Measurements from ENCODE around the gene SLC24A1. TPM values are rescaled to one million over a fixed set of nuclear protein-coding genes. Genes with fewer than 3 reads are reported as not detected.

The SLC24A1 gene
- total RNA-seq, 1 donor from 2014 or later: 3.4 TPM

DNA sequence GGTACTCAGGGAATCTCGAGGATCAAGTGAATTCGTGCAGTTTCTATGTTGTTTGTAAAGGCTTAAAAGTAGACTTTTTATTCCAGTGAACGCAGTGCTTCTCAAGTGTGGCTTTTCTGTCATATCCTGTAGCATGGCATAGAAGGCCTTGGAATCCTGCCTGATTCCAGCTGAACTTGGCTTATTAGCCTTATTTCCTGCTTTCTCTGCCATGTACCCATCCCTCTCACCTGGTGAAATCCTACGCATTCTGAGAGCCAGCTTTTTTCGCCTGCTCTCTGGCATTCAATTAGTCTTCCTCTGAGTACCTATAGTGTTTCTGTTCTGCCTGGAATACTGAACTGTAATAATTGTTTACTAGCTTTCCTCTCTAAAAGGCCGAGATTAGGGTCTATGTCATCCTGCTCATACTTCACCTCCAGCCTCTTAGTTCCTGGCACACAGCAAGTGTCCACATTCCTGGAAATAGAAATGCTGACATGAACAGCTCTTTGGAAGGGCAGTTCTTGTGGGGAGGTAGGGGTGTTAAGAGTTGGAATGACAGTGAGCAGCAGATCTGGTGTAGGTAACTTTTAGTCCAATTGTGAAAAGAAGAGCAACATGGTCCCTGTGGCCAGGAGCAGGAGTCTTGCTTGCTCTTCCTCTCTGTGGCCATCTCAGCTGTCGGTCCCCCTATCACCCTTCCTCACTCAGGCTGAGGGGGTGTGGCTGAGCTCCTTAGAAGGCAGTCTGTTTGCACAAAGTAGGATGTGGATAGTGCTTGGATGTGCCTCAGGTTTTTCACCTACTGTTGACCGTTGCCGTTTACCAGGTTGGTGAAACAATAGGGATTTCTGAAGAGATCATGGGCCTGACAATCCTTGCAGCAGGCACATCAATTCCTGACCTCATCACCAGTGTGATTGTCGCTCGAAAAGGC lies 30.4 kb downstream of the SLC24A1 start:
- intact Hi-C loops (cut with micrococcal nuclease): no loop called here

DNA sequence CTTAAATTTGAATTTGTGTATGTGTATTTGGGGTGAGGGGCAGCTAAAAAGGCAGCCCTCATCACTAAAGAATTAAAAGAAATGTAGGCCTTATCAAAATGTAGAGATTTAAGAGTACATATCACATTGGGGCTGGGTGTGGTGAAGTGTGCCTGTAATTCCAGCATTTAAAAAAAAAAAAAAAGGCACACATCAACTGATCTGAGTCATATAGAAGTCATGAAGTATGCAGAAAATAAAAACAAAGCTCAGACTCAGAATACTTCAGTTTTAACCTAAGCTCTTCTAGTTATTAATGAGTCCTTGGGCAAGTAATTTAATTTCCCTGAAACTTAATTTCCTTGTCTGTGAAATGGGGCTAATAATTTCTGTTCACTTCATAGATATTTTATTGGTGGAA lies 31.6 kb downstream of the SLC24A1 start:
- intact Hi-C loops (cut with micrococcal nuclease): no loop called here

DNA sequence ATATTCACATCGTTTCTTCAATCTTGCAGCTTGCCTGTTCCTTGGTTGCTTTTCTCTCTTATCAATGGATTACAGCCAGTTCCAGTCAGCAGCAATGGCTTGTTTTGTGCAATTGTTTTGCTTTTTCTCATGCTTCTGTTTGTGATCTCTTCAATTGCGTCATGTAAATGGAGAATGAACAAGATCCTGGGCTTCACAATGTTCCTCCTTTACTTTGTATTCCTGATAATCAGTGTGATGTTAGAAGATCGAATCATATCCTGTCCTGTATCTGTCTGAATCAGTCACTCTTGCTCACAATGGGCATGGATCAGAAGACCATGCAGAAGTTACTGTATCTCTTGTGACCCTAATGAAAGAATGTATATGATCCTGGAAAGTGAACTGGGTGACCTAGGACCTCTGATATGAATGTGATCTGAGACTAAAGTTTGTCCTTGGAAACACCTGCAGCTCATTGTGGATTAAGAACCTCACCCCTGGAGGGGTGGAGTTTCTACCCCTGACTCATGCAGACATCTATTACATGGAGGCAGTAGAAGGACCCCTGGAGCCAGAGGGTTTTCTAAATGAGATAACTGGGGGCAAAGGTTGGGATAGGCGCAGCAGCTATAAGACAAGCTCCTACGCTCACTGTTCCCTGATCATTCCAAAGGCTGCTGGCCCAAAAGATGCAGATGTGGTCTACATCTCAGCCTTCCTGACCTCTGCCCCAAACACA lies 32.2 kb downstream of the SLC24A1 start:
- intact Hi-C loops (cut with micrococcal nuclease): no loop called here

- intact Hi-C loops (cut with micrococcal nuclease): no loop called here
These were observed 33.3 kb downstream of the SLC24A1 start for GRCh38 chr15:65655026-65655425.

GRCh38 chr15:65655457-65655856 lies 33.7 kb downstream of the SLC24A1 start:
- intact Hi-C loops (cut with micrococcal nuclease): no loop called here

GRCh38 chr15:65659502-65660052 lies 37.8 kb downstream of the SLC24A1 start:
- intact Hi-C loops (cut with micrococcal nuclease): no loop called here

DNA sequence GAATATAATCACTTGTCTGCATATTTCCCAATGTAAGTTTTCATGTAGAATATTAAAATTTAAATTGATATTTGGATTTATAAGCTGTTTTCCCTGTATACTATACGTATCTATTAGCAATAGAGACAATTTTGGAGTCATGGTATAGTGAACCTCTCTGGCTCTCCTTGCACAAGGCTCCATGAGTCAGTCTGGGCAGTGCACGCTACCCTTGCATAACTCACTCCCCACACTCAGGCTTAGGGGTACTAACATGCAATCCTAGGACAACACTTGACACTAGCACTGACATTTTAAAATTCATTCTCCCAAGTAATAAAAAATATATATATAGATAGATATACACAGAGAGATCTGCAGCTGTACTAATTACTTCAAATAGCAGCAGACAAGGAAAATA lies 39.2 kb downstream of the SLC24A1 start:
- intact Hi-C loops (cut with micrococcal nuclease): no loop called here

- intact Hi-C loops (cut with micrococcal nuclease): no loop called here
These were observed 41.8 kb downstream of the SLC24A1 start for GRCh38 chr15:65663521-65663920.

- intact Hi-C loops (cut with micrococcal nuclease): no loop called here
These were observed 44.5 kb downstream of the SLC24A1 start for GRCh38 chr15:65666257-65666656.

GRCh38 chr15:65675551-65675950 lies 53.8 kb downstream of the SLC24A1 start:
- intact Hi-C loops (cut with micrococcal nuclease): no loop called here

- intact Hi-C loops (cut with micrococcal nuclease): no loop called here
These were observed 54.4 kb downstream of the SLC24A1 start for GRCh38 chr15:65676123-65676522.

DNA sequence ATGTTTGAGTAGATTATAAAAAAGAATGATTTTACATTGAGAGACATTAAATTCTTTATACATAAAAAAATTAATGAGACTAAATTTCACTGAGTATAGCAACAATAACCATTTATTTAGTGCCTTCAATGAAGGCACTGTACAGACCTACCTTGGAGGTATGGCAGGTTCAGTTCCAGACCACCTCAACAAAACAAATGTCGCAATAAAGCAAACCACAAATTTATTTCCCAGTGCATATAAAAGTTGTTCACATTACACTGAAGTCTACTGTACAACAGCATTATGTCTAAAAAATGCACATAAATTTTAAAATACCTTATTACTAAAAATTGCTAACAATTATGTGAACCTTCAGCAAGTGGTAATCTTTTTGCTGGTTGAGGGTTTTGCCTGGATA lies 58.8 kb downstream of the SLC24A1 start:
- intact Hi-C loops (cut with micrococcal nuclease): no loop called here

DNA sequence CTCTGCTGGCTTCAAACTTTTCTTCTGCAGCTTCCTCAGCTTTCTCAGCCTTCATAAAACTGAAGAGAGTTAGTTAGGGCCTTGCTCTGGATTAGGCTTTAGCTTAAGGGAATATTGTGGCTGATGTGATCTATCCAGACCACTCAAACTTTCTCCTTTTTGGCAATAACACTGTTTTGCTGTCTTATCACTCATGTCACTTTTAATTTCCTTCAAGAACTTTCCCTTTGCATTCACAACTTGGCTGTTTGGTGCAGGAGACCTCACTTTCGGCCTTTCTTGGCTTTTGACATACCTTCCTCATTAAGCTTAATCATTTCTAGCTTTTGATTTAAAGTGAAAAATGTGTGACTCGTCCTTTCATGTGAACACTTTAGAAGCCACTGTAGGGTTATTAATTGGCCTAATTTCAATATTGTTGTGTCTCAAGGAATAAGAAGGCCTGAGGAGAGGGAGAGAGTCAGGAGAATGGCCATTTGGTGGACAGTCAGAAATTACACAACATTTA lies 60.7 kb downstream of the SLC24A1 start:
- intact Hi-C loops (cut with micrococcal nuclease): no loop called here

GRCh38 chr15:65688462-65688861 lies 66.7 kb downstream of the SLC24A1 start:
- intact Hi-C loops (cut with micrococcal nuclease): no loop called here

GRCh38 chr15:65690173-65690572 lies 68.4 kb downstream of the SLC24A1 start:
- intact Hi-C loops (cut with micrococcal nuclease): no loop called here

DNA sequence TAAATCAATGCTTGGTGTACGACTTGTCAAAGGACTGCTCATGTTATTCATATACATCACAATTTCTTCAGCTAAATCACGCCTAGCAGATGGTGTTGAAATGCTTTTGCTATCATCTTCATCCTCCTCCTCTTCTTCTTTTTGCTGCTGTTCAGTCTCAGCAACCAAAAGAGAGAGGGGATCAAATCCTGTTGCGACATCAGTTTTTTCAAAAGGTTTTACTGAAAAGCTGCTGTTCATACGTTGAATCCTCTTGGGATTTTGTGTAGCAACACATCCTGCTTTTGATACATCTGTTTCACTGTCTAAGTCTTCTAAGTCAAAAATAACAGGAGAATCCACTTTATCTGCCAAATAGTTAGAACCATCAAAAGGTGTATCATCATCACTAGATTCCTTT lies 69.0 kb downstream of the SLC24A1 start:
- intact Hi-C loops (cut with micrococcal nuclease): no loop called here

- intact Hi-C loops (cut with micrococcal nuclease): no loop called here
These were observed 73.3 kb downstream of the SLC24A1 start for GRCh38 chr15:65695081-65695480.

Other genes with a start within 250 kb of the SLC24A1 start
- gene IGDCC3, start 243.9 kb upstream of the SLC24A1 start, total RNA-seq: not detected in 2 replicates
- 0.16 TPM in 1 of 2 replicates, not detected in the other for gene IGDCC4, start 199.0 kb upstream of the SLC24A1 start, total RNA-seq
- 41.3 and 42.0 TPM in 2 replicates for gene DPP8, start 104.2 kb upstream of the SLC24A1 start, total RNA-seq
- gene HACD3, start 91.5 kb upstream of the SLC24A1 start, total RNA-seq: 35.6 and 36.8 TPM in 2 replicates
- gene INTS14, start 10.8 kb upstream of the SLC24A1 start, total RNA-seq: 36.1 and 38.4 TPM in 2 replicates
- gene DENND4A, start 170.4 kb downstream of the SLC24A1 start, total RNA-seq: 31.2 and 32.1 TPM in 2 replicates
- gene RAB11A, start 247.6 kb downstream of the SLC24A1 start, total RNA-seq: 145 and 147 TPM in 2 replicates